A549 (cell line): ENCODE data around the gene MDGA2.

Experiments used
- CTCF ChIP-seq: fragments of >200 bp; sonication (Bioruptor Twin); formaldehyde crosslinking; IDR thresholded peaks from 3 replicates; pipeline ENCODE4 v1.5.1; 2016
- EHMT2 ChIP-seq: fragments of 200-600 bp; sonication (generic); IDR thresholded peaks from 2 replicates; pipeline ENCODE4 v1.6.1; 2016; ENCODE audit warnings: antibody characterized with exemption, low read depth, mild to moderate bottlenecking, moderate library complexity
- EP300 ChIP-seq, 2 experiments: fragments of >200 bp; sonication (Bioruptor Twin); formaldehyde crosslinking; IDR thresholded peaks; 2 replicates in 1 of 2; 3 replicates in 1 of 2; pipeline ENCODE4 v1.6.1; 2016 to 2017
- HDAC2 ChIP-seq: fragments of 200-600 bp; sonication (generic); IDR thresholded peaks from 2 replicates; pipeline ENCODE4 v1.6.1; 2016
- HES2 ChIP-seq: fragments of >200 bp; sonication (Bioruptor Twin); formaldehyde crosslinking; IDR thresholded peaks from 2 replicates; pipeline ENCODE4 v1.6.1; 2016
- NFE2L2 ChIP-seq: fragments of 150-350 bp; conservative IDR thresholded peaks from 2 replicates; pipeline ENCODE4 v1.6.1; 2014; ENCODE audit warnings: low read length
- NPAS2 ChIP-seq: fragments of 250-450 bp; sonication (Bioruptor Pico); IDR thresholded peaks from 2 replicates; pipeline ENCODE4 v1.8.0; 2022; ENCODE audit warnings: mild to moderate bottlenecking, moderate library complexity, borderline replicate concordance
- PBX3 ChIP-seq: IDR thresholded peaks from 2 replicates; pipeline ENCODE4 v1.6.1; 2012
- POLR2A ChIP-seq: IDR thresholded peaks from 2 replicates; pipeline ENCODE4 v1.6.1; 2012; ENCODE audit warnings: mild to moderate bottlenecking, low read length
- RARB ChIP-seq: fragments of 250-450 bp; sonication (Bioruptor Pico); IDR thresholded peaks from 2 replicates; pipeline ENCODE4 v1.8.0; 2021; ENCODE audit warnings: mild to moderate bottlenecking, moderate library complexity
- RNF2 ChIP-seq: fragments of 200-600 bp; sonication (generic); IDR thresholded peaks from 2 replicates; pipeline ENCODE4 v1.6.1; 2016; ENCODE audit warnings: low read depth, mild to moderate bottlenecking, antibody characterized with exemption, moderate library complexity, borderline replicate concordance
- SMC3 ChIP-seq: fragments of >200 bp; sonication (Bioruptor Twin); formaldehyde crosslinking; IDR thresholded peaks from 3 replicates; pipeline ENCODE4 v1.6.1; 2018; ENCODE audit warnings: inconsistent platforms
- ZFP36 ChIP-seq: fragments of 450-650 bp; IDR thresholded peaks from 2 replicates; pipeline ENCODE4 v1.6.1; 2014; ENCODE audit warnings: borderline replicate concordance; ENCODE audit not compliant: partially characterized antibody
- TF ChIP-seq, protein P1 (sequence below): fragments of 450-650 bp; IDR thresholded peaks from 2 replicates; pipeline ENCODE4 v1.6.1; 2014; ENCODE audit warnings: antibody characterized with exemption

GRCh38 chr14:47322751-47323150, 352.7 kb downstream of the MDGA2 start:
- TF ChIP-seq EP300 (IDR thresholded peaks at IDR 0.05) (no peak), POLR2A (no peak), CTCF (no peak), HES2 (no peak), RARB (CRISPR knock-in tag) (no peak), HDAC2 (no peak), NPAS2 (CRISPR knock-in tag) (no peak), RNF2 (no peak), PBX3 (no peak), NFE2L2 (no peak), SMC3 (no peak), ZFP36 (no peak), EHMT2 (no peak)
- TF ChIP-seq, protein P1, sequence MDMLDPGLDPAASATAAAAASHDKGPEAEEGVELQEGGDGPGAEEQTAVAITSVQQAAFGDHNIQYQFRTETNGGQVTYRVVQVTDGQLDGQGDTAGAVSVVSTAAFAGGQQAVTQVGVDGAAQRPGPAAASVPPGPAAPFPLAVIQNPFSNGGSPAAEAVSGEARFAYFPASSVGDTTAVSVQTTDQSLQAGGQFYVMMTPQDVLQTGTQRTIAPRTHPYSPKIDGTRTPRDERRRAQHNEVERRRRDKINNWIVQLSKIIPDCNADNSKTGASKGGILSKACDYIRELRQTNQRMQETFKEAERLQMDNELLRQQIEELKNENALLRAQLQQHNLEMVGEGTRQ: no peak
